NOMO-1 treated with DMSO at 0.1 percent for 48 hours (cell line): ENCODE results near the gene CACNA1B.
"Not testable (repeated sequence)": the region's sequence is repeated elsewhere in the genome, so short reads cannot be mapped to it uniquely, and the experiment has no call there.

Experiments
- DNase-seq: peaks from one replicate; lab custom pipeline; 2025; ENCODE audit not compliant: unreplicated experiment; lab: John Stamatoyannopoulos, UW

Gene CACNA1B

GRCh38 chr9:137865581-137866145, 11.9 kb upstream of the CACNA1B start:
- DNase-seq = no peak

DNA sequence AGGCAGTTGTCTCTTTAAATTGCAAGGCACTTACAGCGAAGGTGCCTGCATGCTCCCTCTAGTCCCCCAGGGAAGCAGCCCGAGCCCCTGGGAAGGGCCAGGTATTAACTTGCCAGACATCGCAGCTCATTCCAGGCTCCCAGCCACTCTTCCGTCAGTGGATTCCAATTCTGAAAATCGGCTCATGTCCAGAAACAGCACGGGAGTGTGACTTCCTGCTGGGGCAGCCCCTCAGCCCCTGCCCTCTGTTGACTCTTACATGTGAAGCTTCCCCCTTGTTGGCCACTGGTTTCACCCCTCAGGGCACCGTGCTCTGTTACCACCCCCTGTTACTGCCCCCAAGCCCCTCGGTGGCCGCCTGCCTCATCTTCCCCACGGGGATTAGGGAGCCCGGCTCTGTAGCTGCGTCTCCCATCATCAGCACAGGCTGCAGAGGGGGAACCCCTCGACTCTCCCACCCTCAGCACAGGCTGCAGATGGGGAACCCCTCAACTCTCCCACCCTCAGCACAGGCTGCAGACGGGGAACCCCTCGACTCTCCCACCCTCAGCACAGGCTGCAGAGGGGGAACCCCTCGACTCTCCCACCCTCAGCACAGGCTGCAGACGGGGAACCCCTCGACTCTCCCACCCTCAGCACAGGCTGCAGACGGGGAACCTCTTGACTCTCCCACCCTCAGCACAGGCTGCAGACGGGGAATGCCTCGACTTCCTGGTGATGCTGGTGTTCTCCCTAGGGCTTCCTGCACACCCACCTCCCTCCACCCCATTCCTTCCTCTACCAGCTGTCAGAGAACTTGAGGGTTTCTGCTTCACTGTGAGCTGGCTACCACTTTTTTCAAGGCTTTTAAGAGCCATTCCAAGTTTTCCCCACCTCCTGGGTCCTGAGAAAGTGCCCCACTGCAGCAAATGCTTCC, 11.1 kb upstream of the CACNA1B start:
- DNase-seq = no peak

- DNase-seq = no peak
Observed at GRCh38 chr9:137870432-137870831, 7.2 kb upstream of the CACNA1B start.

DNA sequence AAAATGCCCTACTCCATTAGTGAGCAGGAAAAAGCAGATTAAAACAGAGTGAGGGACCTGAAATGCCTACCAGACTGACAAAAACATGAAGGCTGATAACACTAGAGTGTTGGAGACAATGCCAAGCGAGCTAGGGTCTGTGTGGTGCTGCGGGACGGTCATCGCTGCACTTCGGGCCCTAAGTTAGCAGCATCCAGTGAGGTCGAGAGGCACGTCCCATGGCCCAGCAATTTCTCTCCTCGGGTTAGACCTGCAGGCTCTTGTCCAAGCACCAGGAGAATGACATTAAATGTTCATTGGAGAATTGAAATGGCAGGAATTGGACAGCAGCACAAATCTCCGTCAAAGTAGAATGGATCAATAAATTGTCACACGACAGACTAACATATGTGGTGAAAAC, 5.3 kb upstream of the CACNA1B start:
- DNase-seq = no peak

DNA sequence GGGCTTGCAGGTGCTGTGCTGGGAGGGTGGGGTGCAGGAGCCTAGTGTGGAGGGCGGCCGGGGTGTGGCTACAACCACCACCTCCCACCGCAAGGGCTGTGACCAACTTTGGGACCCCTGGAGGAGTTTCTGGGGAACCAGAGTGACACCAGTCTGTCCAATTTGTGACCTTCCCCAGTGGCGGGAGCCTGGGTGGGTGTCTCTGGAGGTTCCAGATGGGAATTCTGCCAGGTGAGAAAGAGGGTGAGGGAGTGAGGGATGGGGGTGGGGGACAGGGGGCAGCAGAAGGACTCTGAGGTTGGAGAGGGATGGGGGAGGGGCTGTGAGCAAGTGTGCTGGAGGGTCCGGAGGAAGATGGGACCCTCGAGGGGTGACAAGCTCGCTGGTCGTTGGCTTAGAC, 4.2 kb upstream of the CACNA1B start:
- DNase-seq = no peak

GRCh38 chr9:137873858-137874362, 3.7 kb upstream of the CACNA1B start:
- no peak for DNase-seq

DNA sequence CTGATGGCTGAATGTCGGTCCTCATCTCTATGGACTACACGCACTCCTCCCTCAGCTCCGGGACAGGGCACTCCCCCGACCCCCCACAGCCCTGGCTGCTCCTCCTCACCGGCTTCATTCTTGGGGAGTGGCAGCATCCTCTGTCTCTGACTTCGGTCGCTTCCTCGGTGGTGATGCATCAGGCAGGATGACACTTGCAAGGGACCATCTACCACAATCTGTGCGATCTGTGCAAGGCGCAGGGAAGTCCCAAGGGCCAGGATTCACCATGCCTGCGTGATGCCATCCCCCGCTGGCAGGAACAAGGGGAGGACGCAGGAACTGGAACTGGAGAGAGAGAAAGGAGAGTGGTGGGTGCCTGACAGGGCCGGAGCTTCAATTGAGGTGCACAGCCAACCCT, 2.2 kb upstream of the CACNA1B start:
- no peak for DNase-seq

DNA sequence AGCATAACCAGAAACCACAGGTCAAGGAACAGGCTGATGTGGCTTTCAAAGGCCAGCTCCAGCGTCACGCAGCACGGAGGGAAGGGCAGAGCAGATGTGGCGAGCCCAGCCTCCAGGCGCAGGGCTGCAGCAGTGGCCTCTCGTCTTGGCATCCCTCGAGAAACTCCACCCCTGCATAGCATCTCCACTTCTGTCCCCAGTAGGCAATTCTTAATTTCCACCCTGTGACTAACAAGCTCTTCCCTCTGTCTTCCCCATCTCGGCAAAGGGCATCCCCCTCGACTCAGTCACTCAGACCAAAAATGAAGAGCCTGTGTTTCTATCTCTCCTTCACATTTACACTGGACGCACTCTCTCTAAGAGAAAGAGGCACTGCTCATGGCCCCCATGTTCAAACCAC, 1.7 kb upstream of the CACNA1B start:
- no peak for DNase-seq

DNA sequence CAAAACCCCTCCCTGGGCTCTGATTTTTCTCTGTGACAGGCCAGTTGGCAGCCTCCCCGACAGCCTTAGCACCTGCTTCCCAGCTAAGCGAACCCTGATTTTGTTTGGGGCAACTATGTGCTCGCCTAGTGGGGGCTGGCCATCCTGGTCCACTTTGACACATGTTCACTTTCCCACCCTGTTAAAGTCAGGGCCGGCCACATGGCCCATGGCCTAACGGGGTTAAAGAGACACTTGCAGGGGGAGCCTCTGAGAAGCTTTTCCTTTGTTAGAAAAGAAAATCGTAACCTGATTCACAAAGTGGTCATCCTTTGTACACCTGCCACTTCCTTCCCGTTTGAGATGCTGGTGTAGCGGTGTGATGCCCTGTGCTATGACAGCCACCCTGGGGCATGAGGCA, 1.3 kb upstream of the CACNA1B start:
- DNase-seq = no peak

- DNase-seq = no peak
Observed at GRCh38 chr9:137876781-137877386, 698 bp upstream of the CACNA1B start.

GRCh38 chr9:137878146-137878941, 762 bp downstream of the CACNA1B start:
- DNase-seq = no peak

DNA sequence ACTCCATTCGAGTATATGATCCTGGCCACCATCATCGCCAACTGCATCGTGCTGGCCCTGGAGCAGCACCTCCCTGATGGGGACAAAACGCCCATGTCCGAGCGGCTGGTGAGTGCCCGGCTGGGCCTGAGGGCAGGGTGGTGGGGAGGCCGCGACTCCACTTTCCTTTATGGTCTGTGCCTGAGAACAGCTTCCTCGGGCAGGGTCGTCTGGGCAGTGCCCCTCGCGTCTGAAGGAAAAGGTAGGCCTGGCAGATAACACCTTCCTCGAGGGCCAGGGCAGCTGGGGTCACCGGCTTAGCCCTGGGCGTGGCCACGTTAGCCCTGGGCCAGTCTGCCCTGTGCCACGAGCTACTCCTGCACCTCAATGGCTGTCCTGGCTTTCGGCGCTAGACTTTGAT, 1.5 kb downstream of the CACNA1B start:
- DNase-seq = no peak

DNA sequence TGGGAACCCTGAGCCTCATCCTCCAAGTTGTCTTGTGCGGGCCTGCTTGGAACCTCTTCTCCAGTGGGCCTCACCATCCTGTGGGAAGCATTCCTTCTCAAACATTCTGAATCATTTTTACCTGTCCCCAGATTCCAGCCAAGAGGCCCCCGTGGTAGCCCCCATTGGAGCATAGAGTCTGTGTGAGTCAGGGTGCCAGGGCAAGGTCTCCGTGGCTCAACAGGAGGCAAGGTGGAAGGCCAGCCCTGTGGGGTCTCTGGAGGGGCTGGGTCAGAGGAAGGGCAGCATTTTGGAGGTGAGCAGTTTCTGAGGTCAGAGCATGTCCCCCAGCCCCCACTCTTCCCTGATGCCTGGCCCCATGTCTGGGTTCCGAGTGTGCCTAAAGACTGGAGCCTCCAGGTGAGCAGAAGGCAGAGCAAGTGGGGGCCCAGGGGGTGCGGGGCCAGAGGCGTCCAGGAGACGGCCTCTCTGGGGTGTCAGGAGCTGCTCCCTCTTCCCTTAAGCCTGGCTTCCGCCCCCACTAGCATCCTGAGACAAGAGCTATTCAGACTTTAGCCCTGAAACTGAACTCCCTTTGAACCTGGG, 2.1 kb downstream of the CACNA1B start:
- no peak for DNase-seq

DNA sequence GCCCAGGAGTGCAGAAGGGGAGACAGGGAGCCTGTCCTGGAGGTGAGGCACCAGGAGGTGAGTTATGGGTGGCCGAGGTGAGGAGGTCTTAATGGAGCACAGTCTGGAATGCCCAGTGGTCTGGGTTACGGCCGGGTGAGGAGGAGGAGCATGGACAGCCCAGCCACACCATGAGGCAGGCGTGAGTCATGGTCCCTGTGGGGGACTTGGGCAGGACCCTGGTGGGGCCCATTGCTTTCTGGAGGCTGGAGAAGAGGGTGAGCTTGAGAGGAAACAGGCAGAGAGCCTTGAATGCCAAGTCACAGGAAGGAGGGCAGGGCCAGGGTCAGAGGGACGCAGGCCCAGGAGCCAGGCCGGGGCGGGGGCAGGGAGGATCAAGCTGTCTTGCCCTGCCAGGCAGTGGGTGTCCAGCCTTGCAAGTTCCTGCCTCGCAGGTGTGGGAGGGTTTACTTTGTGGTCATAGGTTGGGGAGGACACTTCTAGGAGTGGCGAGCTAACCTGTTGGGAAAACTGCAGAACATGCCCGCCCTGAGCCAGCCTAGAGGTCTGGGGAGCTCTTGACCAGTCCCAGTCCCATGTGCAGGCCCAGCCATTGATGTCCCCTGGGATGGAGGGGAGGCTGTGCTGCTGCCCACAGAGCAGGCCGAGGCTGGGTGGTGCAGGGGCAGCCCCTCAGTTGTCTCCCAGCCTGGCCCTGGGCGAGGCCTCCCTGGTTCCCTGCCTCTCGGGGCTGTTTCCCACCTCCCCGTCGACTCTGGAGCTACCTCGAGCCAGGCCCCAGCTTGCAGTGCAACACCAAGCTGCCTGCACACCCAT, 2.8 kb downstream of the CACNA1B start:
- DNase-seq = no peak

GRCh38 chr9:137880976-137881530, 3.5 kb downstream of the CACNA1B start:
- DNase-seq = no peak

DNA sequence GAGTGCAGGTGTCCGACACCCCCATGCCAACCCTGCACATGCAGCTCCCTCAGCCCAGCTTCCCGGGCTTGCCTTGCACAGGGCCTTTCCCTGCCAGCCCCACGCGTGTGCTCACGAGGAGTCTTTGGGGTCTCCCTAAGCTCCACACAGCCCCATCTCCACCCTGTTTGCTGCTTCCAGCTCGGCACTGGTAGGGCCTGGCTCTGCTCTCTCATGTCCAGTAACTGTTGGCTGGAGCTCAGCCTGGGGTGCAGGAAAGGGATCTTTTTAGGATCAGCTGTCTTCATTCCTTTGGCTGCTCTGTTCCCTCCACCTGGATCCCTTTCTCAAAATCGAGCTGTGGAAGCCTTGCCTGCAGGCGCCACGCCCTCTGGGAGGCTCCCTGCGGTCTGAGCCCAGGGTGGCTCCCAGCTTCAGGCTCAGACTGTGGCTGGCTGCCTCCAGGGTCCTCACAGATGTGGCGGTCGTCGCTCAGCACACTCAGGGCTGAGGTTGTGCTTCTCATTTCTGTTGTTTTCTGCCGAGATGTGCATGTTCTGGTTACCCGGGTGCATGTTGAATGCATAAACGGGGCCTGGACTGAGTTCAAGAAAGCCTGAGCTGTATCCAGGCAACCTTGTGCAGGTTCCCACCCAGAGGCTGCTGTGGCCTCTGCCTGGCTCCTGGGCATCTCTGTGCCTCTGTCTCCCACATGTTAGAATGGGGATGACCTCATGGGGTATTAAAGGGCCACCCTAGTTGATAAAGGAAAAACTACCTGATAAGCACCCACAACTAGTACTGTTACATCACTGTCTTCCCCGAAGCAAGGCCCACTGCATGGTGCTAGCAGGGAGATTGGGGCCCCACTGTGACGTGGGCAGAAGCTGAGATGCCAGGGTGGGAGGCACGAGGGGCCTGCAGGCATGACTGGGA, 4.3 kb downstream of the CACNA1B start:
- no peak for DNase-seq

GRCh38 chr9:137882506-137882821, 4.9 kb downstream of the CACNA1B start:
- DNase-seq = no peak

- not testable (repeated sequence) for DNase-seq
Observed at GRCh38 chr9:137883977-137884376, 6.4 kb downstream of the CACNA1B start.

- DNase-seq = not testable (repeated sequence)
Observed at GRCh38 chr9:137884547-137884946, 7.0 kb downstream of the CACNA1B start.
